GM20000 (cell line): ENCODE data around the gene HS3ST3B1.

Experiments used
- DNase-seq: peaks from one replicate; pipeline ENCODE4 v3.0.0; 2012; ENCODE audit warnings: low spot score
- CTCF ChIP-seq: IDR thresholded peaks from 2 replicates; pipeline ENCODE4 v1.5.1; 2012; ENCODE audit warnings: mild to moderate bottlenecking, control low read depth; ENCODE audit errors: extremely low read depth, missing control alignments

HS3ST3B1 gene

GRCh38 chr17:14360856-14361255, 60.0 kb downstream of the HS3ST3B1 start:
- TF ChIP-seq CTCF, result no peak
- no peak for DNase-seq

DNA sequence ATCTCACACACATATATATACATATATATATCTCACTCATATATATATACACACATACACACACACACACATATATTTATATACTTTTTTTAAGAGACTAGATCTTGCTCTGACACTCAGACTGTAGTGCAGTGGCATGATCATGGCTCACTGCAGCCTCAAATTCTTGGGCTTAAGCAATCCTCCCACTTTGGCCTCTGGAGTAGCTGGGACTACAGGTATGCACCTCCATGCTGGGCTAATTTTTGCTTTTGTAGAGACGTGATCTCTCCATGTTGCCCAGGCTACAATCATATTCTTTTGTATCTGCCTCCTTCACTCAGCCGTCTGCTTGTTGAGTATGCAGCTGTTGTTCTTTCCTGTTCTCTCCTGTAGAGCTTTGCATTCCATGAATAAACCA, 60.6 kb downstream of the HS3ST3B1 start:
- no peak for TF ChIP-seq CTCF
- no peak for DNase-seq

DNA sequence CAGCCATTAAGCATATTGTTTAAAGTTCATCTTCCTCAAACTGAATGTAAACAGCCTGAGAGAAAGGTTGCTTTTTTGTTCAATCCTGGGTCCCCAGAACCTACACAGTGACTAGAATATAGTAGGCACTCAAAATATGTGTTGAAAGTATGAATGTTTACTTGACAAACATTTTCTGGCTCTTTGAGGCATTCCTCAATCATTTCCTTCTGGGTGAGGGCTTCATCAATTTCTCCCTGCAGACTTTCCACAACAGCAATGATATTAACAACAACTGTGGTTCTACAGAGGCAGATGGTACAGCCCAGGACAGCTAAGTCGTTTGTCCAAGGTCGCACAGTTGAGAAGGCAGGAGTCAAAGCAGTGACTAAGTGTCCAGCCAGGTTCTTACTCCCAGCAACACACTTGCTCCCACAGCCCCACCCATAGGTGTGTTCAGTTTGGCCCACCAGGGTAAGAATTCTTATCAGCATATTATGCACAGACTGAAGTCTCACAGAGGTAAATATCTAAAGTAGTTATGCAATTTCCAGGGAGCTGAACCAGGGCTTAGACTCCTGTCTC, 61.1 kb downstream of the HS3ST3B1 start:
- DNase-seq, result no peak

DNA sequence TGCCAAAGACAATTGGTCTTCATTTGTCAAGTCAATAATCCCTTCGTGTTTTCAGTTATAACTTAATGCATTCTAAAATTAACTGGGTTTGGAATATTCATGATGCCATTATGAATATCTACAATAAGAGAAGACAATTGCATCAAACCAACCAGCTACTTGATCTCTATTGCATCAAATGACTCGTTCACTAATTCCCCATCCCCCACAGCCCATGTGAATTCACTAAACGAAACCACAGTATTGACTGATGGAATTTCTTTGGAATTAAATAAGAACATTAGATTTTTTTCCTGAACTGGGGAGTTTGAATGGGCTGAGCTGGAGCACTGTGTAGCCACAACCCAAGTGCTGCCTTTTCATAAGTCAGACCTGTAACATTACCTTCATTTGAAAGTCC, 65.3 kb downstream of the HS3ST3B1 start:
- TF ChIP-seq CTCF, result no peak
- DNase-seq, result no peak

More for the DNA sequence above, 61.1 kb downstream of the HS3ST3B1 start:
- no peak for TF ChIP-seq CTCF

DNA sequence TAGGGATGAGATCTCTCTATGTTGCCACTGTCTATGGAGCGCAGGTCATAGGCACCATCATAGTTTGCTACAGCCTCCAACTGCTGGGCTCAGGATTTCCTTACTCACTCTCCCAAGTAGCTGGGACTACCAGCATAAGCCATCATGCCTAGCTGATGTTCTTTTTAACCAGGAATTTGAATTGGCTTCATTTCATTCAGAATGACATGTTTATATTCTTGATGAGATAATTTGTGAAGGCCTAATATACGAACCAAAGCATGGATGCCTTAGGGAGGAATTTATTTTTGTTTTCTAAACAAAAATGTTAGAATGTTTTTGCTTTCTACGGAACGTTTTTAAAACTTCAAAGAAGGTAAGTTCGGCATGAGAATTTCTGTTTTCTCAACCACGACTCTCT, 71.6 kb downstream of the HS3ST3B1 start:
- no peak for TF ChIP-seq CTCF
- DNase-seq, result no peak

DNA sequence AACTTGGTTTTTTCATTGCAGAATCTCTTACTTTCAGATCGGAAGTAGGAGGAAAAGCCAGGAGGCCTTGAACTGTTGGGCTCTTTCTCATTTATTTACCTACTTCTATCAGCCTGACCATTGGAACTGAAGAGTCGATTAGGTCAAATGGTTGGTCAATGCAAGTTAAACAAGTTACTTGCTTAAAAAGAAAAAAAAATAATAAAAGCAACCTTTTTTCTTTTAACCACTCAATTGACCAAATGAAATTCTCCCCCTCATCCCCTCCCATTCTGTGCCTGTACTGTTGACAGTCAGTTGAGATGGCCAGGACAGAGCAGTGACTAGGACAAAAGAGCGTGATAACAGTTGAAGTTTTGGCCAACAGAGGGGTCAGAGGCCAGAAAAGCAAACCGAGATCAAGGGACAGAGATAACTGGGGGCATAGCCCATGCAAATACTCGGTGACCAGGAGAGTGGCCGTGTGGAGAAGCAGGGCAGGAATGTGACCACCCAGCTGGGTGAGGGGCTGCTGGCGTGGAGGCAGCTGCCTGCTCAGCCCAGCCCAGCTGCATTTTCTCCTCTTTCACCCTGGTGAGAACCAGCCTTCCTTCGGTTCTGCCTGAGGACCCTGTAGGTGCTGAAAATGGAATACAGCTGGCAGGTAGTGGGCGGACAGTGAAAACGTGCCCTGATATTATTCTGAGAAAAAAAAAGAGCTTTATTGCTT, 72.2 kb downstream of the HS3ST3B1 start:
- DNase-seq, result no peak
- TF ChIP-seq CTCF, result no peak

DNA sequence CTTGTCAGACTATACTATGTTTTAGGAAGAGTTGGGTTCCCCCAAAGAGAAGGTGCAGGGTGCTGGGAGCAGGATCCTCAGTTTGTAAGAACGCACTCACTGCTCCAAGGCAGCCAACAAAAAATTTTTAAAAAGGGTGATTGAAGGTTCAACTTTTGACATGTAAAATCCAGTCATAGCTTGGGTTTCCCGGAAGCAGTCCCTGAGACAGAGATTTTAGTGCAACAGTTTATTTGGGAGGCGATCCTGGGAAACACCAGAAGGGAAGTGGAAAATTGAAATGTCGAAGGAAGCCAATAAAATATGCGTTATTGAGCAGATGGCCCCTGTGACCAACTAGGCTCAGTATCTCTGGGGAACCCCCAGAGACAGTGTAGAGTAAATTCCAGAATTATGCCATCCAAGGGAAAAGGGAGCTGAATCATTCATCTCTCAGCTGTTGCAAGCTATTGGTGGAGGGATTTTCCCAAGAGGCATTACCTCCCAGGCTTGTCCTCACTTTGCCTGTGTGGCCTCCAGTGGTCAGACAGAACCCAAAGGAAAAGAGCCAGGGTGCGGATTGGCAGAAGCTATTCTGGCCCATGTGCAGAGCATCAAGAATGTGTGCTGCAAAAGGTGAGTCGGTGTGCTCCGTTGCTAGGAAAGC, 72.9 kb downstream of the HS3ST3B1 start:
- no peak for DNase-seq

More for the DNA sequence above, 72.9 kb downstream of the HS3ST3B1 start:
- no peak for TF ChIP-seq CTCF
